Neural cell (in vitro differentiated cells): ENCODE measurements around the gene DUOX1.

Source experiments
- EP300 ChIP-seq: fragments of 450-650 bp; conservative IDR thresholded peaks from 2 replicates; pipeline ENCODE4 v1.6.1; 2014; ENCODE audit warnings: antibody characterized with exemption, mild to moderate bottlenecking, moderate library complexity; ENCODE audit not compliant: poor library complexity, severe bottlenecking
- EZH2 ChIP-seq: fragments of 200-600, 300-800 bp; shearing (Covaris generic), sonication (generic); IDR thresholded peaks from 2 replicates; pipeline ENCODE4 v1.6.1; 2014; ENCODE audit warnings: antibody characterized with exemption, low read length, borderline replicate concordance, mild to moderate bottlenecking; ENCODE audit not compliant: insufficient read depth, poor library complexity, severe bottlenecking
- MXI1 ChIP-seq: fragments of 450-650 bp; conservative IDR thresholded peaks from 2 replicates; pipeline ENCODE4 v1.6.1; 2014; ENCODE audit warnings: antibody characterized with exemption, mild to moderate bottlenecking; ENCODE audit not compliant: poor library complexity, severe bottlenecking
- POLR2AphosphoS5 ChIP-seq: IDR thresholded peaks from 2 replicates; pipeline ENCODE4 v1.6.1; 2012
- RAD21 ChIP-seq: fragments of 450-650 bp; conservative IDR thresholded peaks from 2 replicates; pipeline ENCODE4 v1.6.1; 2014; ENCODE audit warnings: antibody characterized with exemption, mild to moderate bottlenecking, moderate library complexity
- SMC3 ChIP-seq: fragments of 450-650 bp; conservative IDR thresholded peaks from 2 replicates; pipeline ENCODE4 v1.6.1; 2014; ENCODE audit warnings: antibody characterized with exemption, mild to moderate bottlenecking, moderate library complexity; ENCODE audit not compliant: poor library complexity
- TAF1 ChIP-seq: IDR thresholded peaks from 2 replicates; pipeline ENCODE4 v1.6.1; 2012; ENCODE audit warnings: low read depth
- TF ChIP-seq, protein P1 (sequence below): fragments of 450-650 bp; IDR thresholded peaks from 2 replicates; pipeline ENCODE4 v1.5.1; 2014; ENCODE audit warnings: antibody characterized with exemption, mild to moderate bottlenecking, moderate library complexity; ENCODE audit not compliant: poor library complexity, severe bottlenecking
- TF ChIP-seq, protein P2 (sequence below): IDR thresholded peaks from 2 replicates; pipeline ENCODE4 v1.6.1; 2012; ENCODE audit warnings: borderline replicate concordance

DNA sequence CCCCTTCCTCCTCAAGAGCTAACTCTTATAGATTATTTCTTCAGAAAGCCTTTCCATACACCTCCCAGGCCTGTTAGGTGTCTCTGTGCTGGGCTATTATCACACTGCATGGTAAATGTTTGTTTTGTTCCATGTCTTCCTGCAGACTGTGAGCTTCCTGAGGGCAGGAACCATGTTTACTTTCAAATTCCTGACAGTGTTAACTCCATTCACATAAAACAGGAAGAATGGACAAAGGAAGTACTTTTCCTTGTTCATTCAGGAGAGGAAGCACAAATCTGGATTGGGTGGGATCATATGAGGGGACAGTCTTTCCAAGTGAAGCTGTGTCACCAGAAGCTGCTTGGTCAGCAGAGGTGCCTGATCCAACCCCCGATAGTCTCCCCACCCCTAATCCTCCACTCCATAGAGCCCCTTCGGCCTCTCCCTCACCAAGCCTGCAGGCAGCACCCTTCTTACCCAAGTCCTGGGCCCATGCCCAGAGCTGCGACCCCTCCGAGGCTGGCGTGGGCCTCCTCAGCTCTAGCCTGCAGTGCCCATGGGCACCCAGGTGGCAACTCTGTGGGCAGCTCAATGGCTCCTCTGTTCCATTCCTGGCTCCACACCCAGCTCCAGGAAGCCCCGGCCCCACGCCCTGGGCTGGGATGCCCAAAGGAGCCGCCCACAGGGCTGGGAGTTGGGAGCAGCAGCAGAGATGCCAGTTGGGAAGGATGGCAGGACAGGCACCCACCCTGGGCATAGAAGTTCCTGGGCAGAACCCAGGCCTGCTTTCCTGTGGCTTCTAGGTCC is 51.0 kb downstream of the DUOX1 start:
- TF ChIP-seq POLR2AphosphoS5: no peak
- TF ChIP-seq, protein P1, sequence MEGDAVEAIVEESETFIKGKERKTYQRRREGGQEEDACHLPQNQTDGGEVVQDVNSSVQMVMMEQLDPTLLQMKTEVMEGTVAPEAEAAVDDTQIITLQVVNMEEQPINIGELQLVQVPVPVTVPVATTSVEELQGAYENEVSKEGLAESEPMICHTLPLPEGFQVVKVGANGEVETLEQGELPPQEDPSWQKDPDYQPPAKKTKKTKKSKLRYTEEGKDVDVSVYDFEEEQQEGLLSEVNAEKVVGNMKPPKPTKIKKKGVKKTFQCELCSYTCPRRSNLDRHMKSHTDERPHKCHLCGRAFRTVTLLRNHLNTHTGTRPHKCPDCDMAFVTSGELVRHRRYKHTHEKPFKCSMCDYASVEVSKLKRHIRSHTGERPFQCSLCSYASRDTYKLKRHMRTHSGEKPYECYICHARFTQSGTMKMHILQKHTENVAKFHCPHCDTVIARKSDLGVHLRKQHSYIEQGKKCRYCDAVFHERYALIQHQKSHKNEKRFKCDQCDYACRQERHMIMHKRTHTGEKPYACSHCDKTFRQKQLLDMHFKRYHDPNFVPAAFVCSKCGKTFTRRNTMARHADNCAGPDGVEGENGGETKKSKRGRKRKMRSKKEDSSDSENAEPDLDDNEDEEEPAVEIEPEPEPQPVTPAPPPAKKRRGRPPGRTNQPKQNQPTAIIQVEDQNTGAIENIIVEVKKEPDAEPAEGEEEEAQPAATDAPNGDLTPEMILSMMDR: no peak
- TF ChIP-seq EZH2: no peak
- no peak for TF ChIP-seq EP300
- TF ChIP-seq MXI1: no peak
- TF ChIP-seq RAD21: no peak
- no peak for TF ChIP-seq TAF1
- TF ChIP-seq, protein P2, sequence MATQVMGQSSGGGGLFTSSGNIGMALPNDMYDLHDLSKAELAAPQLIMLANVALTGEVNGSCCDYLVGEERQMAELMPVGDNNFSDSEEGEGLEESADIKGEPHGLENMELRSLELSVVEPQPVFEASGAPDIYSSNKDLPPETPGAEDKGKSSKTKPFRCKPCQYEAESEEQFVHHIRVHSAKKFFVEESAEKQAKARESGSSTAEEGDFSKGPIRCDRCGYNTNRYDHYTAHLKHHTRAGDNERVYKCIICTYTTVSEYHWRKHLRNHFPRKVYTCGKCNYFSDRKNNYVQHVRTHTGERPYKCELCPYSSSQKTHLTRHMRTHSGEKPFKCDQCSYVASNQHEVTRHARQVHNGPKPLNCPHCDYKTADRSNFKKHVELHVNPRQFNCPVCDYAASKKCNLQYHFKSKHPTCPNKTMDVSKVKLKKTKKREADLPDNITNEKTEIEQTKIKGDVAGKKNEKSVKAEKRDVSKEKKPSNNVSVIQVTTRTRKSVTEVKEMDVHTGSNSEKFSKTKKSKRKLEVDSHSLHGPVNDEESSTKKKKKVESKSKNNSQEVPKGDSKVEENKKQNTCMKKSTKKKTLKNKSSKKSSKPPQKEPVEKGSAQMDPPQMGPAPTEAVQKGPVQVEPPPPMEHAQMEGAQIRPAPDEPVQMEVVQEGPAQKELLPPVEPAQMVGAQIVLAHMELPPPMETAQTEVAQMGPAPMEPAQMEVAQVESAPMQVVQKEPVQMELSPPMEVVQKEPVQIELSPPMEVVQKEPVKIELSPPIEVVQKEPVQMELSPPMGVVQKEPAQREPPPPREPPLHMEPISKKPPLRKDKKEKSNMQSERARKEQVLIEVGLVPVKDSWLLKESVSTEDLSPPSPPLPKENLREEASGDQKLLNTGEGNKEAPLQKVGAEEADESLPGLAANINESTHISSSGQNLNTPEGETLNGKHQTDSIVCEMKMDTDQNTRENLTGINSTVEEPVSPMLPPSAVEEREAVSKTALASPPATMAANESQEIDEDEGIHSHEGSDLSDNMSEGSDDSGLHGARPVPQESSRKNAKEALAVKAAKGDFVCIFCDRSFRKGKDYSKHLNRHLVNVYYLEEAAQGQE: no peak
- no peak for TF ChIP-seq SMC3
